H1 (cell line): ENCODE data around the gene SLC35G6. TPM values are rescaled to one million over a fixed set of nuclear protein-coding genes. Genes with fewer than 3 reads are reported as not detected.

Experiments
- CTCF ChIA-PET: fragments of 300-600 bp; sonication (Branson Sonifier 250); formaldehyde crosslinking; loops from one replicate; lab custom pipeline; 2021; ENCODE audit not compliant: partially characterized antibody; lab: Charles Lee
- POLR2A ChIA-PET: fragments of 300-600 bp; sonication (Branson Sonifier 250); formaldehyde crosslinking; loops from one replicate; lab custom pipeline; 2021; ENCODE audit warnings: inconsistent platforms; ENCODE audit not compliant: partially characterized antibody; lab: Charles Lee
- DNase-seq, 2 experiments: peaks; one replicate each; pipeline versions ENCODE4 v3.0.0 to v3.0.0-alpha.2; 2010 to 2022; ENCODE audit warnings: low spot score in 2 of 2, low read depth in 1 of 2, mixed read lengths in 1 of 2
- FAIRE-seq: peaks from 2 replicates; lab custom pipeline; 2011; peaks lifted over from hg19 to GRCh38; lab: Jason Lieb, UNC
- H2AFZ ChIP-seq: 2 replicates; pipeline ENCODE4 v1.8.1; 2012; ENCODE audit warnings: low read length, inconsistent platforms
- H2AK5ac ChIP-seq: 2 replicates; pipeline ENCODE4 v1.6.1; 2013; ENCODE audit warnings: low read depth, low read length
- H2BK120ac ChIP-seq: replicated peaks from 2 replicates; pipeline ENCODE3; 2013; ENCODE audit warnings: low read depth, low read length, inconsistent platforms
- H2BK12ac ChIP-seq: 2 replicates; pipeline ENCODE4 v1.6.1; 2013; ENCODE audit warnings: low read depth, low read length
- H2BK15ac ChIP-seq: 2 replicates; pipeline ENCODE4 v1.6.1; 2013; ENCODE audit warnings: low read length
- H2BK20ac ChIP-seq: 2 replicates; pipeline ENCODE4 v1.6.1; 2013; ENCODE audit warnings: low read length
- H2BK5ac ChIP-seq: 2 replicates; pipeline ENCODE4 v1.6.1; 2013; ENCODE audit warnings: low read depth, low read length
- H3K14ac ChIP-seq: 2 replicates; pipeline ENCODE4 v1.6.1; 2013; ENCODE audit warnings: inconsistent platforms; ENCODE audit not compliant: insufficient read length
- H3K18ac ChIP-seq: 2 replicates; pipeline ENCODE4 v1.6.1; 2013; ENCODE audit warnings: low read length; ENCODE audit errors: extremely low read depth
- H3K23ac ChIP-seq: 2 replicates; pipeline ENCODE4 v1.6.1; 2013; ENCODE audit warnings: inconsistent platforms; ENCODE audit not compliant: insufficient read length
- H3K23me2 ChIP-seq: 2 replicates; pipeline ENCODE4 v1.6.1; 2013; ENCODE audit warnings: low read depth, low read length
- H3K27ac ChIP-seq: 2 replicates; pipeline ENCODE4 v1.6.1; 2011; ENCODE audit warnings: low read depth, low read length, inconsistent platforms
- H3K27me3 ChIP-seq, 4 experiments: replicated peaks in 1 of 4; 1 replicate in 1 of 4; 2 replicates in 3 of 4; pipeline versions ENCODE4 v1.6.1 to v1.8.1; 2011 to 2013; ENCODE audit warnings: low read length in 3 of 4, mild to moderate bottlenecking in 3 of 4, inconsistent platforms in 2 of 4, mixed read lengths in 2 of 4, moderate library complexity in 1 of 4; ENCODE audit not compliant: control insufficient read depth in 3 of 4, insufficient read depth in 3 of 4; ENCODE audit errors: extremely low read depth in 1 of 4
- H3K36me3 ChIP-seq, 4 experiments: 2 replicates each; pipeline versions ENCODE4 v1.6.1 to v1.8.1; 2011 to 2013; ENCODE audit warnings: mild to moderate bottlenecking in 4 of 4, low read length in 3 of 4, moderate library complexity in 2 of 4, control low read depth in 1 of 4, inconsistent platforms in 1 of 4; ENCODE audit not compliant: insufficient read depth in 4 of 4, control insufficient read depth in 2 of 4
- H3K4ac ChIP-seq: replicated peaks from 2 replicates; pipeline ENCODE3; 2013; ENCODE audit warnings: low read length, low read depth, mixed read lengths, inconsistent platforms; ENCODE audit not compliant: insufficient read length
- H3K4me1 ChIP-seq, 4 experiments: replicated peaks in 1 of 4; 1 replicate in 1 of 4; 2 replicates in 3 of 4; pipeline versions ENCODE4 v1.6.1 to v1.8.1; 2011 to 2013; ENCODE audit warnings: low read length in 3 of 4, inconsistent platforms in 2 of 4, mixed read lengths in 1 of 4; ENCODE audit not compliant: insufficient read depth in 4 of 4, control insufficient read depth in 3 of 4
- H3K4me2 ChIP-seq, 2 experiments: 2 replicates each; pipeline versions ENCODE4 v1.6.1 to v1.8.1; 2011 to 2013; ENCODE audit warnings: low read depth in 2 of 2, low read length in 2 of 2, control low read depth in 1 of 2, inconsistent platforms in 1 of 2, mild to moderate bottlenecking in 1 of 2; ENCODE audit not compliant: insufficient read depth in 1 of 2
- H3K4me3 ChIP-seq, 4 experiments: fragments of 200-600, 300-600 bp in 1 of 4; sonication (generic), shearing (Covaris generic), sonication (Bioruptor Twin) in 1 of 4; 2 replicates each; pipeline versions ENCODE4 v1.5.1 to v1.8.1; 2011 to 2016; ENCODE audit warnings: low read length in 4 of 4, low read depth in 3 of 4, control low read depth in 2 of 4, inconsistent platforms in 2 of 4, mild to moderate bottlenecking in 2 of 4, mixed read lengths in 1 of 4, moderate library complexity in 1 of 4; ENCODE audit not compliant: insufficient read depth in 2 of 4; ENCODE audit errors: extremely low read depth in 1 of 4
- H3K56ac ChIP-seq: replicated peaks from 2 replicates; pipeline ENCODE3; 2013; ENCODE audit warnings: low read depth, mild to moderate bottlenecking, mixed read lengths, low read length, inconsistent platforms; ENCODE audit not compliant: insufficient read length
- H3K79me1 ChIP-seq: 2 replicates; pipeline ENCODE4 v1.6.1; 2013; ENCODE audit warnings: low read depth, low read length, control low read depth
- H3K79me2 ChIP-seq, 2 experiments: 2 replicates each; pipeline versions ENCODE4 v1.6.1 to v1.8.1; 2012 to 2013; ENCODE audit warnings: low read length in 2 of 2, mild to moderate bottlenecking in 2 of 2, inconsistent platforms in 1 of 2; ENCODE audit not compliant: insufficient read depth in 2 of 2, control insufficient read depth in 1 of 2
- H3K9ac ChIP-seq, 4 experiments: replicated peaks in 1 of 4; 1 replicate in 1 of 4; 2 replicates in 3 of 4; pipeline versions ENCODE4 v1.6.1 to v1.8.1; 2011 to 2013; ENCODE audit warnings: low read depth in 3 of 4, low read length in 3 of 4, control low read depth in 2 of 4, mild to moderate bottlenecking in 2 of 4, moderate library complexity in 2 of 4, inconsistent platforms in 1 of 4; ENCODE audit errors: extremely low read depth in 1 of 4
- H3K9me3 ChIP-seq, 2 experiments: 2 replicates each; pipeline versions ENCODE4 v1.6.1 to v1.8.1; 2012 to 2013; ENCODE audit warnings: mild to moderate bottlenecking in 2 of 2, moderate library complexity in 2 of 2, control low read depth in 1 of 2, inconsistent platforms in 1 of 2, low read depth in 1 of 2, low read length in 1 of 2, mixed read lengths in 1 of 2; ENCODE audit not compliant: insufficient read depth in 2 of 2
- H4K20me1 ChIP-seq, 2 experiments: replicated peaks in 1 of 2; 2 replicates each; pipeline versions ENCODE3 to v1.8.1; 2011 to 2013; ENCODE audit warnings: inconsistent platforms in 2 of 2, low read length in 2 of 2, mild to moderate bottlenecking in 1 of 2; ENCODE audit not compliant: insufficient read depth in 2 of 2, control insufficient read depth in 1 of 2
- H4K5ac ChIP-seq: 2 replicates; pipeline ENCODE4 v1.6.1; 2013; ENCODE audit warnings: low read length, low read depth, mixed read lengths, inconsistent platforms; ENCODE audit not compliant: insufficient read length
- H4K8ac ChIP-seq: 2 replicates; pipeline ENCODE4 v1.8.0; 2013; ENCODE audit warnings: mild to moderate bottlenecking, moderate library complexity, low read length, inconsistent platforms; ENCODE audit not compliant: insufficient read depth; ENCODE audit errors: extremely low read depth
- H4K91ac ChIP-seq: replicated peaks from 2 replicates; pipeline ENCODE3; 2013; ENCODE audit warnings: low read length, mixed read lengths, inconsistent platforms; ENCODE audit not compliant: insufficient read length
- E2F6 ChIP-seq: IDR thresholded peaks from 2 replicates; pipeline ENCODE4 v1.6.1; 2012; ENCODE audit warnings: inconsistent platforms
- SUZ12 ChIP-seq: fragments of 200-600 bp; sonication (generic); IDR thresholded peaks from 2 replicates; pipeline ENCODE4 v1.6.1; 2012; ENCODE audit warnings: mild to moderate bottlenecking, inconsistent platforms, low read length, moderate library complexity, mixed read lengths
- TCF12 ChIP-seq: IDR thresholded peaks from 2 replicates; pipeline ENCODE4 v1.6.1; 2011; ENCODE audit warnings: low read depth, mild to moderate bottlenecking, low read length
- YY1 ChIP-seq: IDR thresholded peaks from 2 replicates; pipeline ENCODE4 v1.6.1; 2011; ENCODE audit warnings: low read depth, mild to moderate bottlenecking, low read length
- WGBS, 2 experiments: shearing (Covaris generic) in 1 of 2; methylation state at CpG; one replicate each; pipeline versions ENCODE4 v1.1.6 to v1.1.7; 2013 to 2015; ENCODE audit warnings: low lambda C conversion rate in 2 of 2, mixed read lengths in 2 of 2, inconsistent platforms in 1 of 2, low coverage in 1 of 2, missing lambda C conversion rate in 1 of 2; ENCODE audit not compliant: insufficient replicate concordance in 2 of 2, insufficient coverage in 1 of 2, insufficient read length in 1 of 2; ENCODE audit errors: extremely low coverage in 1 of 2, missing lambda C conversion rate in 1 of 2; 5-methylcytosine and 5-hydroxymethylcytosine counted together
- polyA plus RNA-seq, 7 experiments: library from polyadenylated mRNA; depleted of rRNA in 3 of 7; stranded (reverse) in 5 of 7; unstranded in 2 of 7; fragments of >200 nt in 5 of 7; fragments of 200-250 nt in 2 of 7; gene quantifications; 1 replicate in 5 of 7; 2 replicates in 1 of 7; 4 replicates in 1 of 7; pipeline versions ENCODE4 v1.2.1 to v1.2.3, GENCODE V29; 2011 to 2013; ENCODE audit warnings: missing spikeins in 2 of 7, mixed read lengths in 2 of 7
- total RNA-seq: library from RNA; stranded (reverse); fragmentation: NEBNext Ultra II Directional; extraction: Animal tissue kit (Norgen Biotek cat#: 25700); gene quantifications from 2 replicates; pipeline ENCODE4 v1.2.1, GENCODE V29; 2021

Gene SLC35G6
- total and polyA plus RNA-seq, 2 of the 8 experiments (the other 6 are each of a cell fraction or from before 2014, with no cell fraction given) = 0.05 TPM; not detected in 1

DNA sequence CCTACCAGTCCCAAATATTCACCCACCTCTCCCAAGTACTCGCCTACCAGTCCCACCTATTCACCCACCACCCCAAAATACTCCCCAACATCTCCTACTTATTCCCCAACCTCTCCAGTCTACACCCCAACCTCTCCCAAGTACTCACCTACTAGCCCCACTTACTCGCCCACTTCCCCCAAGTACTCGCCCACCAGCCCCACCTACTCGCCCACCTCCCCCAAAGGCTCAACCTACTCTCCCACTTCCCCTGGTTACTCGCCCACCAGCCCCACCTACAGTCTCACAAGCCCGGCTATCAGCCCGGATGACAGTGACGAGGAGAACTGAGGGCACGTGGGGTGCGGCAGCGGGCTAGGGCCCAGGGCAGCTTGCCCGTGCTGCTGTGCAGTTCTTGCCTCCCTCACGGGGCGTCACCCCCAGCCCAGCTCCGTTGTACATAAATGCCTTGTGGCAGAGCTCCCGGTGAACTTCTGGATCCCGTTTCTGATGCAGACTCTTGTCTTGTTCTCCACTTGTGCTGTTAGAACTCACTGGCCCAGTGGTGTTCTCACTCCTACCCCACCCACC is 32.7 kb downstream of the SLC35G6 start:
- no peak overlapping the region for H2AFZ ChIP-seq
- H2BK20ac ChIP-seq = no peak overlapping the region
- H3K36me3 ChIP-seq = peaks cover 28 to 51% (median 46%) of the 10 kb centered on the region in 4 experiments
- H3K27ac ChIP-seq = no peak overlapping the region
- H3K4ac ChIP-seq = no peak overlapping the region
- DNase-seq (no peak), FAIRE-seq (no peak)
- H4K91ac ChIP-seq = no peak overlapping the region
- 89% methylated on average over 16 of the region's 17 CpGs; no CpG with 5 or more reads in 1 of the 2 experiments for WGBS, 2 experiments
- H2BK15ac ChIP-seq = no peak overlapping the region
- H3K14ac ChIP-seq = no peak overlapping the region
- H3K56ac ChIP-seq = no peak overlapping the region
- CTCF ChIA-PET = interaction anchor here (0.7 to 11.8 kb wide), 45 partner anchors 7 to 509 kb away, joined by 3 to 251 read pairs (median 4); partner anchors contain the start of genes SENP3, TMEM256, TMEM95 and TNFSF13
- no peak overlapping the region for H4K5ac ChIP-seq
- POLR2A ChIA-PET = interaction anchor here (0.7 to 4.5 kb wide), 11 partner anchors 9 to 73 kb away, joined by 3 to 24 read pairs (median 4); partner anchors contain the start of genes POLR2A and TNFSF13
- H3K4me2 ChIP-seq = no peak overlapping the region
- H4K20me1 ChIP-seq = peaks cover 0 to 16% of the 10 kb centered on the region in 2 experiments
- H3K79me1 ChIP-seq = no peaks in the 10 kb centered on the region; the same call in 1 of the 2 replicates
- H3K27me3 ChIP-seq = no peaks in the 10 kb centered on the region
- no peaks in the 10 kb centered on the region for H3K9me3 ChIP-seq
- no peak overlapping the region for H3K4me3 ChIP-seq
- no peak overlapping the region for H2BK120ac ChIP-seq
- no peak overlapping the region for H3K9ac ChIP-seq
- no peaks in the 10 kb centered on the region for H3K79me2 ChIP-seq
- H2AK5ac ChIP-seq = no peak overlapping the region
- peaks cover 5% of the 10 kb centered on the region; the same call in 1 of the 2 replicates for H3K23me2 ChIP-seq
- no peak overlapping the region for H2BK12ac ChIP-seq
- no peaks in the 10 kb centered on the region for H3K4me1 ChIP-seq
- no peak overlapping the region for H4K8ac ChIP-seq
- H3K18ac ChIP-seq = no peak overlapping the region
- H3K23ac ChIP-seq = no peak overlapping the region
- H2BK5ac ChIP-seq = no peak overlapping the region
- TF ChIP-seq SUZ12 (no peak), TCF12 (no peak), E2F6 (no peak), YY1 (no peak)
